ENCODE data around the gene TNFRSF1B.

The TNFRSF1B gene

GRCh38 chr1:12176298-12177118, 9.7 kb downstream of the TNFRSF1B start:
- DNase-seq = no peak

- DNase-seq = no peak
These were observed 10.6 kb downstream of the TNFRSF1B start for GRCh38 chr1:12177156-12177998.

DNA sequence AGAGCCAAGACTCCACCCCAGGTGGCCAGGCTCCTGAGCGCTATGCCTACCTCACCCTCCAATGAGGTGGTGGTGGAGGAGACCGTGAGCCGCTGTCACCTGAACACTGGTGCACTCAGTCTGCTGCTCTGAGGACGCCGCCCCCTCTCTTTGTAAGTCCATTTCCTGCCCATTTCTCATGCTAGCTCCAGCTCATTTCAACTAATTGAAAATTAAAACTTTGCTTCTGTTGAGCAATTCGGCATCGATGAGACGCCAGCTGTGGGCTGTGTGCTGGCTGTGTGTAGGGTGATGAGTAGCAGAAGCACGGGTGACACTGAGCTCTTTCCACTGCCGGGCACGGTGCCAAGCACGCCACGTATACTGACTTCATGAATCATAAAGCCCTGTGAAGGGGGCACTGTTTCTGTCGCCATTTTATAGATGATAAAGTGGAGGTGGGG, 11.2 kb downstream of the TNFRSF1B start:
- no peak for DNase-seq

DNA sequence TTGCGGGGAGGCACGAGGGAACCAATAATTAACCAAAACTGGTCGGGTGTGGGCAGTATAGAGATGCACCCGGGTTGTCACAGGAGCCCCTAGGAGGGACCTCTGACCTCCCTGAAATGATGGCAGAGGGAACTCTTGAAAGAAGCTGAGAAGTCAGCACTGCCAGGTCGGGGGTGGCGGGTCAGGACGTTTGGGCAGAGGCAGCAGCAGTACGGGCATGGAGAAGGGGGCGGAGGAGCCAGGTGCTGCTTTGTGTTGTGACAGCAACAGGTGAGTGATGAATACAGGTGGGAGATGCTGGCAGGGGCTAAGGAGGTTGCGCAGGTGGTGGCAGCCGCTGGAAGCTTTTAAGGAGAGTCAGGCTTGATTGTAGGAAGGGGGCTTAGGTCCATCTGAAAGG, 11.7 kb downstream of the TNFRSF1B start:
- no peak for DNase-seq

- DNase-seq = no peak
These were observed 12.3 kb downstream of the TNFRSF1B start for GRCh38 chr1:12179111-12179519.

- no peak for DNase-seq
These were observed 12.9 kb downstream of the TNFRSF1B start for GRCh38 chr1:12179676-12180075.

- DNase-seq = no peak
These were observed 13.5 kb downstream of the TNFRSF1B start for GRCh38 chr1:12180315-12180714.

DNA sequence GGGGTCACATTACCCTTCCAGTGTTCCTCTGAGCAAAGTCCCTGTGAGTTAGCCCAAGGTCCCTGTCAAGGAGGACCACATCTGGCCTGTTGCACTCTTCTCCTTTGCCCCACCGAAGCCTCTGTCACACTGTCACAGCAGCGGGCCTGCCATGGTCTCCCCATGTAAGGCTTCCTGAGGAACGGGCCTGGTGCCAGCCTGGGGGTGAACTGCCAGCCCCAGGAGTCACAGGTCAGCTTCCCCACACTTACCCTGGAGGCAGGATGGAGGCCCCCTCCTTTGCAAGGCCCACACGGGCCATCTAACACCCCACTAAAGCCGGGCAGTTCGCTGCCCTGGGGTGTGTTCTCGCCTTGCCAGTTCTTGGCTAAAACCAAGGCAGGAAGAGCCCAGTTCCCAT, 14.1 kb downstream of the TNFRSF1B start:
- DNase-seq = no peak

- no peak for DNase-seq
These were observed 14.8 kb downstream of the TNFRSF1B start for GRCh38 chr1:12181568-12181967.

DNA sequence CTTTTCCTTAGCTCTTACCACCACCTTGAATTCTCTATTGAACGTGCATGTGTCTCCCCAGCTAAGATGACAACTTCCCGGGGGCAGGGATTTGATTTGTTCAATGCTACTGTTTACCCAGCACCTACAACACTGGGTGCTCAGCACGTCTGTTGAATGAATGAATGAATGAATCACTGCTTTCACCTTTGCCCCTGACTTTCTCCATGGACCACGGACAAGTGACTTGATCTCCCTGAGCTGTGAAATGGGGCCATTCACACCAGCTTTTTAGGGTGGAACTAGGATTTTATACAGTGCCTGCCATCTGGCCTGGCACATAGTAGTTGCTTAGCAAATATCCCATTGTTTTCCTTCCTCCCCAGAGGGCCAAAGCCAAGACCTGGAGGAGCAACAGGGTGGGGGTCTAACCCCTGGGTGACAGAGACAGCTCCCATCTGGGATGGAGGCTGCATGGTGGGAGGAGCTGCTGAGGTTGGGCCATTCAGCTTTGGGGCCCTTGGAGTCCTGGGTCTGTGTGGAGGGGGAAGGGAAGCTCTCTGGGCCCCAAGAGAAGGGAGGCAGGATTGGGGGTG, 15.7 kb downstream of the TNFRSF1B start:
- DNase-seq = no peak

GRCh38 chr1:12183095-12183794, 16.5 kb downstream of the TNFRSF1B start:
- DNase-seq = no peak

- DNase-seq = no peak
These were observed 17.4 kb downstream of the TNFRSF1B start for GRCh38 chr1:12184008-12184681.

DNA sequence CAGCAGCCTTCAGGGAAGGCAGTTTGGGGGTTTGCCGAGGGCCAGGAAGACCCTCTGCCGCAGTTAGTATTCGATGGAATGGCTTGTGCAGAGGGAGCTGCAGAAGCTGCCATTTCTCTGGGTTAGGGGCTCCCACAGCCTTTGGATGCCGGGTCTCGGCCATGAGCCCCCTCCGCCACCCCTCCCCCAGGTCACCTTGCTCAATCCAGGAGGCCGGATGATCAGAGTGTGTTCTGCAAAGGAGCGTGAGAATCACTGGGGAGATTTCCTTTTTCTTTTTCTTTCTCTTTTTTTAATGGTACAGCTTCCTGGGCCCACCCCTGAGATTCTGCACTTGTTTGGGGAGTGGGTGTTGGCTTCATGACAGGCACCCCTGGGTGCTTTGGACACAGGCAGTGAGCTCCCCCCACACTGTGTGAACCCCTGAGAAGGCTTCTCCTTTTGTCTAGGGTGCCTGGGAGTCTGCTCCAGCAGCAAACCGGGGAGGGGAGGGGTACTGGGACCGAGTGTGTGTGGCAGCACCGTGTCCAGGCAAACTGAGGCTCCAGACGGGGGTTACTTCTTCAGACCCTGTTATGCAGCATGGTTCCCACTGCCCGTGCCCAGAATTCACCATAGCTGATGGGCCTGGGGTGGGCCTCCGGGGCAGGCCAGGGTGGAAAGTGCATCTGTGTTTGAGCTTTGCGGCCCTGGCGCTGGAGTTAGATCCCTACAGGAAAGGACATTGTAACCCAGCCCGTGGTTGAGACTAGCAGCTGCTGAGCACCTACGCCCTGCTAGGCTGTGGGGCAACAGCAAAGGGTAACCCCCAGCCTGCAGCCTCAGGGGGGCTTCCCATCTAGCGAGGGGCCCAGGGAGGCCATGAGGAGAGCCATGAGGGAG, 18.5 kb downstream of the TNFRSF1B start:
- no peak for DNase-seq

DNA sequence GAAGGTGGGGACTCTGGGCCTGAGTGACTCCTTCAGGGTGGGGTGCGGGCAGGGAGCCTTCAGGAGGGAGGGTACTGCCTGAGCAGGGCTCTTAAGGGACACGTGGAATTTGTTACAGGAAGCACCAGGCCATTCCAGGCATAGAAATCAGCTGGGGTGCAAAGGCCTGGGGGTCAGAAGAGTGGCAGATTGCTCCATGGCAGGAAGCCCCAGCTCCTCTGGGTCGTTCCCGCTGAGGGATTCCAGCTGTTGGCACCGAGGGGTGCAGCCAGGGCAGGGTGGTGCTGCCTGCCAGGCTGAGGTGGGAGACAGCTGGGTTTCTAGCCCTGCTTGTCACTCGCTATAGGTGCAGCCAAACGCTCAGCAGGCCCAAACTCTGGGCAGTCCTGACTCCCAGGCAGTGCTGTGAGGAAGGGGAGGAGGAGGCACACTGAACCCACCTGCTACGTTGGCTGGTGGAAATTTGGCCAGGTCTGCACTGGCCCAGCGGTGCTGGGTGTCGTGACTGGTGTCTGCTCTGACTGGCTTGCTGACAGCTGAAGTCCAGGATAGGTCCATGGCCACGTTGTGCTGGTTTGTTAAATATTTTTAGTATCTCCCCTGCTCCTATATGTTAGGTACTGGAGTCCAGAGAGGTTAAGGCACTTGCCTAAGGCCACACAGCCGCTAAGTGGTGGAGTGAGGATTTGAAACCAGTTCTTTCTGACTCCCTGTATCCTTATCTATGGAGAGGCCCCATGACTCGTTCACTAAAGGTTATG, 19.3 kb downstream of the TNFRSF1B start:
- no peak for DNase-seq

DNA sequence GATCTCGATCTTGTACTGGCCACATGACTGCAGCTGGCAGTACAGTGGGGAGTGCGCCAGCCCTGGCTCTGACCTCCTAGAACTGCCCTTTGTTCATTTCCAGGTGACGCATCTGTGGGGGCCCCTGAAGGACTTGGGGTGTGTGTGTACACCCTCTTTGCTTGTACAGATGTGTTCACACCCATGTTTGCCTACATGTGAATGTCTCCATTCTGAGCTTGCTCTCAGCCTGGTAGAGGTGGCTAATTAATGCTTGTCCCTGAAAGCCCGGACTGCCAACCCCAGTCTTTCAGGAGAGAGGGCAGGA, 19.8 kb downstream of the TNFRSF1B start:
- DNase-seq = no peak

DNA sequence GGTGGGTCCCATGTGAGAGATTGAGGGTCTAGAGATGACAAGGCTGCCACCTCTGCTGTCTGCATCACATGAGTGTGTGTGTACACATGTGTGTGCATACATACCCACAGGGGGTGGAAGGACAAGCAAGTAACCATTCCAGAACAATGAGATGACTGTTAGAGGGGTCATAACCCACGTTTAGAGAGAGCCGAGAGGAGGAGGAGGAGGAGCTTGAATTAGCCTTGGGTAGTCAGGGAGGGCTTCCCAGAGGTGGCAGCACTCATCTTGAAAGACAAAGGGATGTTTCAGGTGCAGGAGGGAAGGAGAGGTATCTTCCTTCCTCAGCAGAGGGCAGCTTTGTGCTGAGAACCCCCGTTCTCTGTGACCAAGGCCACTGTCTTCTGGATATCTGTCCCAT, 21.3 kb downstream of the TNFRSF1B start:
- no peak for DNase-seq

DNA sequence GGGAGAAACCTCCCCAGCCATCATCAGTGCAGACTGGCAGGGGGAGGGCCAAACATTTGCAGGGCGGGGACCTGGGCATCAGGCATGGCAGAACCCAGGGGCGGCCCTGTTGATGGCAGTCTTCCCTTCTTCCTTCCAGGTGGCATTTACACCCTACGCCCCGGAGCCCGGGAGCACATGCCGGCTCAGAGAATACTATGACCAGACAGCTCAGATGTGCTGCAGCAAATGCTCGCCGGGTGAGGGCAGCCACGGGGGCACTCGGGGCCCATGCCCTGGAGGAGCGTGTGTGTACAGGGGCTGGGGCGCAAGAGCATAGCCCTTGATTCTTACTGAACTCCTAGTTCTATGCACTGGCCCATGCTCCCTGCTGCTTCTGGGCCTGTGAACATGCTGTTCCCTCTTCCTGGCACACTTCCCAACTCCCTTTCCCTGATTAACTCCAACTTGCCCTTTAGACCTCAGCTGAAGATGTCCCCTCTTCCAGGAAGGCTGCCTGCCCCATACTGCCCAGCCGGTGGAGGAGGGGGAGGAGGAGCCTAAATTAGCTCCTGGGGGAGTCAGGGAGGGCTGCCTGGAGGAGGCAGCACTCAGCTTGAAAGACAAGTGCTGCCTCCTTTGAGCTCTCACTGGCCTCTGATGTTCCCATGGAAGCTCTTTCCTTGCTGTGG, 22.0 kb downstream of the TNFRSF1B start:
- DNase-seq = no peak

- no peak for DNase-seq
These were observed 22.5 kb downstream of the TNFRSF1B start for GRCh38 chr1:12189328-12189682.

GRCh38 chr1:12191242-12192032, 24.6 kb downstream of the TNFRSF1B start:
- DNase-seq = no peak

Data from 8988T (cell line).